HG03066 (cell line): Measurements from ENCODE around the gene DEPDC4.

Source experiments
- ATAC-seq: cut with Tn5 transposase; IDR thresholded peaks from one replicate; pipeline ENCODE4 v1.9.1; 2021; ENCODE audit warnings: low read depth; ENCODE audit not compliant: unreplicated experiment

Gene DEPDC4

GRCh38 chr12:100219328-100220109 lies 47.4 kb downstream of the DEPDC4 start:
- no peak for ATAC-seq

GRCh38 chr12:100216337-100216736 lies 50.5 kb downstream of the DEPDC4 start:
- ATAC-seq, result no peak

- no peak for ATAC-seq
Measured at GRCh38 chr12:100215209-100215608, 51.7 kb downstream of the DEPDC4 start.

GRCh38 chr12:100214518-100214917 lies 52.4 kb downstream of the DEPDC4 start:
- ATAC-seq, result no peak

- no peak for ATAC-seq
Measured at GRCh38 chr12:100213016-100213891, 53.6 kb downstream of the DEPDC4 start.

GRCh38 chr12:100211698-100212097 lies 55.2 kb downstream of the DEPDC4 start:
- ATAC-seq, result no peak

GRCh38 chr12:100208834-100209233 lies 58.0 kb downstream of the DEPDC4 start:
- ATAC-seq, result no peak

- no peak for ATAC-seq
Measured at GRCh38 chr12:100207311-100207710, 59.6 kb downstream of the DEPDC4 start.

GRCh38 chr12:100201604-100202423 lies 65.1 kb downstream of the DEPDC4 start:
- no peak for ATAC-seq

GRCh38 chr12:100200463-100201181 lies 66.3 kb downstream of the DEPDC4 start, which contains the start of gene ACTR6:
ACTR6 (plus strand) TSS chr12:100200815; CDS start chr12:100200852, 37 bp downstream.
- peak; percentile 87 for ATAC-seq

GRCh38 chr12:100199347-100200149 lies 67.3 kb downstream of the DEPDC4 start:
- peak; percentile 69 for ATAC-seq

GRCh38 chr12:100199023-100199346 lies 67.9 kb downstream of the DEPDC4 start:
- peak; percentile 1 for ATAC-seq

- ATAC-seq, result no peak
Measured at GRCh38 chr12:100197486-100197885, 69.4 kb downstream of the DEPDC4 start.

- ATAC-seq, result no peak
Measured at GRCh38 chr12:100193085-100193484, 73.8 kb downstream of the DEPDC4 start.
